WTC11 (cell line): ENCODE measurements around the gene RNASE7. TPM values are rescaled to one million over a fixed set of nuclear protein-coding genes. Genes with fewer than 3 reads are reported as not detected.

Experiments
- CREB1 ChIP-seq: sonication (generic); formaldehyde crosslinking; IDR thresholded peaks from 2 replicates; pipeline ENCODE4 v1.8.0; 2023; ENCODE audit warnings: mild to moderate bottlenecking, missing genetic modification reagents
- CREM ChIP-seq: sonication (generic); formaldehyde crosslinking; IDR thresholded peaks from 2 replicates; pipeline ENCODE4 v1.8.1; 2022; ENCODE audit warnings: mild to moderate bottlenecking, missing genetic modification reagents, moderate library complexity
- GABPB1 ChIP-seq: sonication (generic); formaldehyde crosslinking; IDR thresholded peaks from 2 replicates; pipeline ENCODE4 v1.8.1; 2023; ENCODE audit warnings: mild to moderate bottlenecking, missing genetic modification reagents
- IRF2 ChIP-seq: sonication (generic); formaldehyde crosslinking; IDR thresholded peaks from 2 replicates; pipeline ENCODE4 v1.8.0; 2022; ENCODE audit warnings: low read depth, missing genetic modification reagents, borderline replicate concordance
- JUN ChIP-seq: sonication (generic); formaldehyde crosslinking; IDR thresholded peaks from 2 replicates; pipeline ENCODE4 v1.8.0; 2023; ENCODE audit warnings: mild to moderate bottlenecking, missing genetic modification reagents
- TCF7 ChIP-seq: sonication (generic); formaldehyde crosslinking; IDR thresholded peaks from 2 replicates; pipeline ENCODE4 v1.8.0; 2022; ENCODE audit warnings: mild to moderate bottlenecking, low read depth, missing genetic modification reagents, moderate library complexity
- ZNF138 ChIP-seq: sonication (generic); formaldehyde crosslinking; conservative IDR thresholded peaks from 2 replicates; pipeline ENCODE4 v1.8.1; 2022; ENCODE audit warnings: mild to moderate bottlenecking, moderate library complexity, missing genetic modification reagents
- ZNF232 ChIP-seq: sonication (generic); formaldehyde crosslinking; IDR thresholded peaks from 2 replicates; pipeline ENCODE4 v1.8.0; 2022; ENCODE audit warnings: mild to moderate bottlenecking, missing genetic modification reagents
- ZNF396 ChIP-seq: fragments of 250-450 bp; sonication (Bioruptor Pico); IDR thresholded peaks from 2 replicates; pipeline ENCODE4 v1.8.0; 2021; ENCODE audit warnings: mild to moderate bottlenecking, moderate library complexity, borderline replicate concordance
- ZNF423 ChIP-seq: fragments of 250-450 bp; sonication (Bioruptor Pico); IDR thresholded peaks from 2 replicates; pipeline ENCODE4 v2.1.2; 2022; ENCODE audit warnings: mild to moderate bottlenecking, moderate library complexity
- ZNF671 ChIP-seq: fragments of 250-450 bp; sonication (Bioruptor Pico); IDR thresholded peaks from 2 replicates; pipeline ENCODE4 v1.8.0; 2021; ENCODE audit warnings: mild to moderate bottlenecking
- total RNA-seq: library from RNA; stranded (reverse); gene quantifications from 3 replicates; pipeline ENCODE4 v1.2.3, GENCODE V29; 2021
- TF ChIP-seq, protein P1 (sequence below): fragments of 250-450 bp; sonication (Bioruptor Pico); IDR thresholded peaks from 2 replicates; pipeline ENCODE4 v1.9.0; 2021; ENCODE audit warnings: mild to moderate bottlenecking, borderline replicate concordance
- TF ChIP-seq, protein P2 (sequence below): fragments of 250-450 bp; sonication (Bioruptor Pico); IDR thresholded peaks from 2 replicates; pipeline ENCODE4 v1.9.0; 2021; ENCODE audit warnings: mild to moderate bottlenecking
- TF ChIP-seq, protein P3 (sequence below): sonication (generic); formaldehyde crosslinking; conservative IDR thresholded peaks from 2 replicates; pipeline ENCODE4 v1.8.1; 2023; ENCODE audit warnings: mild to moderate bottlenecking, low read depth, missing genetic modification reagents, moderate library complexity
- TF ChIP-seq, protein P4 (sequence below): fragments of 250-450 bp; sonication (Bioruptor Pico); IDR thresholded peaks from 2 replicates; pipeline ENCODE4 v1.9.0; 2021; ENCODE audit warnings: moderate library complexity, mild to moderate bottlenecking, inconsistent platforms, borderline replicate concordance
- TF ChIP-seq, protein P5 (sequence below): sonication (generic); formaldehyde crosslinking; IDR thresholded peaks from 2 replicates; pipeline ENCODE4 v1.8.0; 2022; ENCODE audit warnings: mild to moderate bottlenecking, missing genetic modification reagents
- TF ChIP-seq, protein P6 (sequence below): sonication (generic); formaldehyde crosslinking; IDR thresholded peaks from 2 replicates; pipeline ENCODE4 v1.8.1; 2023; ENCODE audit warnings: mild to moderate bottlenecking, missing genetic modification reagents, moderate library complexity
- TF ChIP-seq, protein P7 (sequence below): sonication (generic); formaldehyde crosslinking; IDR thresholded peaks from 2 replicates; pipeline ENCODE4 v1.8.0; 2023; ENCODE audit warnings: missing genetic modification reagents
- TF ChIP-seq, protein P8 (sequence below): sonication (generic); formaldehyde crosslinking; IDR thresholded peaks from 2 replicates; pipeline ENCODE4 v1.8.1; 2023; ENCODE audit warnings: mild to moderate bottlenecking, missing genetic modification reagents, moderate library complexity
- TF ChIP-seq, protein P9 (sequence below): sonication (generic); formaldehyde crosslinking; IDR thresholded peaks from 2 replicates; pipeline ENCODE4 v1.8.1; 2022; ENCODE audit warnings: low read depth, missing genetic modification reagents, borderline replicate concordance
- TF ChIP-seq, protein P10 (sequence below): sonication (generic); formaldehyde crosslinking; IDR thresholded peaks from 2 replicates; pipeline ENCODE4 v1.8.0; 2023; ENCODE audit warnings: mild to moderate bottlenecking, missing genetic modification reagents

Gene RNASE7
- total RNA-seq, 1 experiment from 2014 or later, result not detected

DNA sequence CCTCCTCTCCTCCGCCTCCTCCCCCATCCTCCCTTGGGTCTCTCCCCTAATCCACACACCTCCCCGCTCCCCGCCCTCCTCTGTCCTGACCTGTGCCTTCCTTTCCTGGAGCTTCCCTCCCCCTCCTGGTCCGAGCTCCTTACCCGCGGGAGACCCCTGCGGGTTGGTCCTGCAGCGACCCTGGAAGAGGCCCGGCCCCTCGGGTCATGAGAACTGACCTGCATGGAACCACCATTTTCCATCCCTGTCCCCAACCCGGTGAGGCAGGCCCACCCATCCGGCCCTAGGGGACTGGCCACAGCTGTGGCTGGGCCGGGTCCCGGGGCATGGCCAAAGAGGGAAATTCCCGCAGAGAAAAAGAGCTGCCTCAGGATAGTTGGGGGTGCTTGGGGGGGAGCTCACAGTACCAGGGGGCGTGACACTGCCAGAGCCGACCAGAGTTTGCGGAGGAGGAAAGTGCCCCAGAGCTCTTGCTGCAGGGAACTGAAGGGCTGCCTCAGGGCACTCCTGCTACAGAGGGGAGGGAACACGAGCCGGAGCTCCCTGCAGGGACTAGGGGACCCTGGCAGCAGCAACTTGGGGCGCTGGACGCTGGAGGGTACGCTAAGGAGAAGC lies 28.6 kb downstream of the RNASE7 start (continued):
- TF ChIP-seq, protein P1, sequence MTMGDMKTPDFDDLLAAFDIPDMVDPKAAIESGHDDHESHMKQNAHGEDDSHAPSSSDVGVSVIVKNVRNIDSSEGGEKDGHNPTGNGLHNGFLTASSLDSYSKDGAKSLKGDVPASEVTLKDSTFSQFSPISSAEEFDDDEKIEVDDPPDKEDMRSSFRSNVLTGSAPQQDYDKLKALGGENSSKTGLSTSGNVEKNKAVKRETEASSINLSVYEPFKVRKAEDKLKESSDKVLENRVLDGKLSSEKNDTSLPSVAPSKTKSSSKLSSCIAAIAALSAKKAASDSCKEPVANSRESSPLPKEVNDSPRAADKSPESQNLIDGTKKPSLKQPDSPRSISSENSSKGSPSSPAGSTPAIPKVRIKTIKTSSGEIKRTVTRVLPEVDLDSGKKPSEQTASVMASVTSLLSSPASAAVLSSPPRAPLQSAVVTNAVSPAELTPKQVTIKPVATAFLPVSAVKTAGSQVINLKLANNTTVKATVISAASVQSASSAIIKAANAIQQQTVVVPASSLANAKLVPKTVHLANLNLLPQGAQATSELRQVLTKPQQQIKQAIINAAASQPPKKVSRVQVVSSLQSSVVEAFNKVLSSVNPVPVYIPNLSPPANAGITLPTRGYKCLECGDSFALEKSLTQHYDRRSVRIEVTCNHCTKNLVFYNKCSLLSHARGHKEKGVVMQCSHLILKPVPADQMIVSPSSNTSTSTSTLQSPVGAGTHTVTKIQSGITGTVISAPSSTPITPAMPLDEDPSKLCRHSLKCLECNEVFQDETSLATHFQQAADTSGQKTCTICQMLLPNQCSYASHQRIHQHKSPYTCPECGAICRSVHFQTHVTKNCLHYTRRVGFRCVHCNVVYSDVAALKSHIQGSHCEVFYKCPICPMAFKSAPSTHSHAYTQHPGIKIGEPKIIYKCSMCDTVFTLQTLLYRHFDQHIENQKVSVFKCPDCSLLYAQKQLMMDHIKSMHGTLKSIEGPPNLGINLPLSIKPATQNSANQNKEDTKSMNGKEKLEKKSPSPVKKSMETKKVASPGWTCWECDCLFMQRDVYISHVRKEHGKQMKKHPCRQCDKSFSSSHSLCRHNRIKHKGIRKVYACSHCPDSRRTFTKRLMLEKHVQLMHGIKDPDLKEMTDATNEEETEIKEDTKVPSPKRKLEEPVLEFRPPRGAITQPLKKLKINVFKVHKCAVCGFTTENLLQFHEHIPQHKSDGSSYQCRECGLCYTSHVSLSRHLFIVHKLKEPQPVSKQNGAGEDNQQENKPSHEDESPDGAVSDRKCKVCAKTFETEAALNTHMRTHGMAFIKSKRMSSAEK (CRISPR knock-in tag), result no peak
- TF ChIP-seq, protein P2, sequence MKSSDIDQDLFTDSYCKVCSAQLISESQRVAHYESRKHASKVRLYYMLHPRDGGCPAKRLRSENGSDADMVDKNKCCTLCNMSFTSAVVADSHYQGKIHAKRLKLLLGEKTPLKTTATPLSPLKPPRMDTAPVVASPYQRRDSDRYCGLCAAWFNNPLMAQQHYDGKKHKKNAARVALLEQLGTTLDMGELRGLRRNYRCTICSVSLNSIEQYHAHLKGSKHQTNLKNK (CRISPR knock-in tag), result no peak
- 0 out of 2 replicates have a peak, but pooled peaks have one; percentile 19 for TF ChIP-seq JUN (CRISPR knock-in tag)
- TF ChIP-seq, protein P3, sequence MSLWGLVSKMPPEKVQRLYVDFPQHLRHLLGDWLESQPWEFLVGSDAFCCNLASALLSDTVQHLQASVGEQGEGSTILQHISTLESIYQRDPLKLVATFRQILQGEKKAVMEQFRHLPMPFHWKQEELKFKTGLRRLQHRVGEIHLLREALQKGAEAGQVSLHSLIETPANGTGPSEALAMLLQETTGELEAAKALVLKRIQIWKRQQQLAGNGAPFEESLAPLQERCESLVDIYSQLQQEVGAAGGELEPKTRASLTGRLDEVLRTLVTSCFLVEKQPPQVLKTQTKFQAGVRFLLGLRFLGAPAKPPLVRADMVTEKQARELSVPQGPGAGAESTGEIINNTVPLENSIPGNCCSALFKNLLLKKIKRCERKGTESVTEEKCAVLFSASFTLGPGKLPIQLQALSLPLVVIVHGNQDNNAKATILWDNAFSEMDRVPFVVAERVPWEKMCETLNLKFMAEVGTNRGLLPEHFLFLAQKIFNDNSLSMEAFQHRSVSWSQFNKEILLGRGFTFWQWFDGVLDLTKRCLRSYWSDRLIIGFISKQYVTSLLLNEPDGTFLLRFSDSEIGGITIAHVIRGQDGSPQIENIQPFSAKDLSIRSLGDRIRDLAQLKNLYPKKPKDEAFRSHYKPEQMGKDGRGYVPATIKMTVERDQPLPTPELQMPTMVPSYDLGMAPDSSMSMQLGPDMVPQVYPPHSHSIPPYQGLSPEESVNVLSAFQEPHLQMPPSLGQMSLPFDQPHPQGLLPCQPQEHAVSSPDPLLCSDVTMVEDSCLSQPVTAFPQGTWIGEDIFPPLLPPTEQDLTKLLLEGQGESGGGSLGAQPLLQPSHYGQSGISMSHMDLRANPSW (CRISPR knock-in tag), result no peak
- TF ChIP-seq, protein P4, sequence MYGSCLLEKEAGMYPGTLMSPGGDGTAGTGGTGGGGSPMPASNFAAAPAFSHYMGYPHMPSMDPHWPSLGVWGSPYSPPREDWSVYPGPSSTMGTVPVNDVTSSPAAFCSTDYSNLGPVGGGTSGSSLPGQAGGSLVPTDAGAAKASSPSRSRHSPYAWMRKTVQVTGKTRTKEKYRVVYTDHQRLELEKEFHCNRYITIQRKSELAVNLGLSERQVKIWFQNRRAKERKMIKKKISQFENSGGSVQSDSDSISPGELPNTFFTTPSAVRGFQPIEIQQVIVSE (CRISPR knock-in tag), result no peak
- no peak for TF ChIP-seq CREB1 (CRISPR knock-in tag)
- TF ChIP-seq TCF7, result no peak
- TF ChIP-seq ZNF423 (CRISPR knock-in tag), result peak; percentile 40; the same call in 1 of the 2 replicates
- TF ChIP-seq ZNF232, result no peak
- TF ChIP-seq CREM (CRISPR knock-in tag), result no peak
- TF ChIP-seq ZNF671 (CRISPR knock-in tag), result no peak
- no peak for TF ChIP-seq ZNF138 (CRISPR knock-in tag)
- TF ChIP-seq, protein P5, sequence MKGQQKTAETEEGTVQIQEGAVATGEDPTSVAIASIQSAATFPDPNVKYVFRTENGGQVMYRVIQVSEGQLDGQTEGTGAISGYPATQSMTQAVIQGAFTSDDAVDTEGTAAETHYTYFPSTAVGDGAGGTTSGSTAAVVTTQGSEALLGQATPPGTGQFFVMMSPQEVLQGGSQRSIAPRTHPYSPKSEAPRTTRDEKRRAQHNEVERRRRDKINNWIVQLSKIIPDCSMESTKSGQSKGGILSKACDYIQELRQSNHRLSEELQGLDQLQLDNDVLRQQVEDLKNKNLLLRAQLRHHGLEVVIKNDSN, result peak; percentile 23; the same call in 1 of the 2 replicates
- TF ChIP-seq, protein P6, sequence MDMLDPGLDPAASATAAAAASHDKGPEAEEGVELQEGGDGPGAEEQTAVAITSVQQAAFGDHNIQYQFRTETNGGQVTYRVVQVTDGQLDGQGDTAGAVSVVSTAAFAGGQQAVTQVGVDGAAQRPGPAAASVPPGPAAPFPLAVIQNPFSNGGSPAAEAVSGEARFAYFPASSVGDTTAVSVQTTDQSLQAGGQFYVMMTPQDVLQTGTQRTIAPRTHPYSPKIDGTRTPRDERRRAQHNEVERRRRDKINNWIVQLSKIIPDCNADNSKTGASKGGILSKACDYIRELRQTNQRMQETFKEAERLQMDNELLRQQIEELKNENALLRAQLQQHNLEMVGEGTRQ, result no peak; the same call in 1 of the 2 replicates
- TF ChIP-seq, protein P7, sequence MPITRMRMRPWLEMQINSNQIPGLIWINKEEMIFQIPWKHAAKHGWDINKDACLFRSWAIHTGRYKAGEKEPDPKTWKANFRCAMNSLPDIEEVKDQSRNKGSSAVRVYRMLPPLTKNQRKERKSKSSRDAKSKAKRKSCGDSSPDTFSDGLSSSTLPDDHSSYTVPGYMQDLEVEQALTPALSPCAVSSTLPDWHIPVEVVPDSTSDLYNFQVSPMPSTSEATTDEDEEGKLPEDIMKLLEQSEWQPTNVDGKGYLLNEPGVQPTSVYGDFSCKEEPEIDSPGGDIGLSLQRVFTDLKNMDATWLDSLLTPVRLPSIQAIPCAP (CRISPR knock-in tag), result no peak
- TF ChIP-seq, protein P8, sequence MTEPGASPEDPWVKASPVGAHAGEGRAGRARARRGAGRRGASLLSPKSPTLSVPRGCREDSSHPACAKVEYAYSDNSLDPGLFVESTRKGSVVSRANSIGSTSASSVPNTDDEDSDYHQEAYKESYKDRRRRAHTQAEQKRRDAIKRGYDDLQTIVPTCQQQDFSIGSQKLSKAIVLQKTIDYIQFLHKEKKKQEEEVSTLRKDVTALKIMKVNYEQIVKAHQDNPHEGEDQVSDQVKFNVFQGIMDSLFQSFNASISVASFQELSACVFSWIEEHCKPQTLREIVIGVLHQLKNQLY (CRISPR knock-in tag), result no peak
- no peak for TF ChIP-seq ZNF396 (CRISPR knock-in tag)
- no peak for TF ChIP-seq IRF2
- TF ChIP-seq, protein P9, sequence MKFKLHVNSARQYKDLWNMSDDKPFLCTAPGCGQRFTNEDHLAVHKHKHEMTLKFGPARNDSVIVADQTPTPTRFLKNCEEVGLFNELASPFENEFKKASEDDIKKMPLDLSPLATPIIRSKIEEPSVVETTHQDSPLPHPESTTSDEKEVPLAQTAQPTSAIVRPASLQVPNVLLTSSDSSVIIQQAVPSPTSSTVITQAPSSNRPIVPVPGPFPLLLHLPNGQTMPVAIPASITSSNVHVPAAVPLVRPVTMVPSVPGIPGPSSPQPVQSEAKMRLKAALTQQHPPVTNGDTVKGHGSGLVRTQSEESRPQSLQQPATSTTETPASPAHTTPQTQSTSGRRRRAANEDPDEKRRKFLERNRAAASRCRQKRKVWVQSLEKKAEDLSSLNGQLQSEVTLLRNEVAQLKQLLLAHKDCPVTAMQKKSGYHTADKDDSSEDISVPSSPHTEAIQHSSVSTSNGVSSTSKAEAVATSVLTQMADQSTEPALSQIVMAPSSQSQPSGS, result no peak
- TF ChIP-seq GABPB1 (CRISPR knock-in tag), result 0 out of 2 replicates have a peak, but pooled peaks have one; percentile 25
- TF ChIP-seq, protein P10, sequence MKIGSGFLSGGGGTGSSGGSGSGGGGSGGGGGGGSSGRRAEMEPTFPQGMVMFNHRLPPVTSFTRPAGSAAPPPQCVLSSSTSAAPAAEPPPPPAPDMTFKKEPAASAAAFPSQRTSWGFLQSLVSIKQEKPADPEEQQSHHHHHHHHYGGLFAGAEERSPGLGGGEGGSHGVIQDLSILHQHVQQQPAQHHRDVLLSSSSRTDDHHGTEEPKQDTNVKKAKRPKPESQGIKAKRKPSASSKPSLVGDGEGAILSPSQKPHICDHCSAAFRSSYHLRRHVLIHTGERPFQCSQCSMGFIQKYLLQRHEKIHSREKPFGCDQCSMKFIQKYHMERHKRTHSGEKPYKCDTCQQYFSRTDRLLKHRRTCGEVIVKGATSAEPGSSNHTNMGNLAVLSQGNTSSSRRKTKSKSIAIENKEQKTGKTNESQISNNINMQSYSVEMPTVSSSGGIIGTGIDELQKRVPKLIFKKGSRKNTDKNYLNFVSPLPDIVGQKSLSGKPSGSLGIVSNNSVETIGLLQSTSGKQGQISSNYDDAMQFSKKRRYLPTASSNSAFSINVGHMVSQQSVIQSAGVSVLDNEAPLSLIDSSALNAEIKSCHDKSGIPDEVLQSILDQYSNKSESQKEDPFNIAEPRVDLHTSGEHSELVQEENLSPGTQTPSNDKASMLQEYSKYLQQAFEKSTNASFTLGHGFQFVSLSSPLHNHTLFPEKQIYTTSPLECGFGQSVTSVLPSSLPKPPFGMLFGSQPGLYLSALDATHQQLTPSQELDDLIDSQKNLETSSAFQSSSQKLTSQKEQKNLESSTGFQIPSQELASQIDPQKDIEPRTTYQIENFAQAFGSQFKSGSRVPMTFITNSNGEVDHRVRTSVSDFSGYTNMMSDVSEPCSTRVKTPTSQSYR (CRISPR knock-in tag), result peak; percentile 58
